Measurements from ENCODE around the gene ARL14EP.
A peak's percentile ranks its signal among the peaks of the same experiment; 100 is the strongest.

The ARL14EP gene

DNA sequence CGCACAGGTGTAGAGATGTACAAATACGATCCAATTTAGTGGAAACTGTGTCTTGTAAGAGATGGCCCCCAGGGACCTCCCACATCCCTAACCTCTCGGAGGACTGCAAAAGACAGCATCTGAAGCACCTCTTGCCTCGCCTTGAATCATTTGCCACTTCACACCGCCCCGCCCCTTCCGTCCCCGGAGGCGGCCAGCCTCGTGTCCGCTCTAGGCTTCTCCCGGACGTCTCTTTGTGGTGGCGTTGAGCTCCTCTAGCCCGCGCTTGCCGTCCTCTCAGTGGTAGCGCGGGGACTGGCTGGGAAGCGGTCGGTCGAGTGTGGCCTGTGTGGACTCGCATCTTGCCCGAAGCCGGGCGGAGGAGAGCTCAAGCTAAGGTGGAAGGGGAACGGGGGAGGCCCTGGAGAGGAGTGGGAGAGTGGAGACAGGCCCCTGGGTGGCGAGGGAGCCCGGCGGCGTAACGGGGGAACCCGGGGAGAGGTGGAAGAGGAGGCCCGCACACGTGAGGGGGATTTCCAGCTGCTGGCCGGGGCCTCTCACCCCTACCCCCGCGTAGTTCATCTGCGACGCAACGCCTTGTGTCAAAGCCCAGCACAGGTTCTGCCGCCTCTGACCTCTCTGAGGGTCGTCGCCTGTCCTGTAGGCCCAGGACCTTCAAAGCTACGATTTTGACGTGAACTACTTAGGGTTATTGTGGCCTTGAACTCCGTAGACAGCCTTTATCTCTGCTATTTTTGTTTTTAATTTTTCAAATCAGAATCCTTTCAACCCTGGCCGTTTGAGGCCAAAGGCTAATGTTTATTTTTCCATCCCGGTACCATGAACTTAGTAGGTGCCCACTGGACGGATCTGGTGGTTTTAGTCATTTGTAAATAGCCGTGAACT lies at the start of gene ARL14EP:
Gene ARL14EP (plus strand): TSS at position 279 of the 885 bp plus-strand sequence. CDS start 7,845 bp downstream, outside the sequence.
- peak; percentile 94 for DNase-seq (ENCODE audit: low spot score)

DNA sequence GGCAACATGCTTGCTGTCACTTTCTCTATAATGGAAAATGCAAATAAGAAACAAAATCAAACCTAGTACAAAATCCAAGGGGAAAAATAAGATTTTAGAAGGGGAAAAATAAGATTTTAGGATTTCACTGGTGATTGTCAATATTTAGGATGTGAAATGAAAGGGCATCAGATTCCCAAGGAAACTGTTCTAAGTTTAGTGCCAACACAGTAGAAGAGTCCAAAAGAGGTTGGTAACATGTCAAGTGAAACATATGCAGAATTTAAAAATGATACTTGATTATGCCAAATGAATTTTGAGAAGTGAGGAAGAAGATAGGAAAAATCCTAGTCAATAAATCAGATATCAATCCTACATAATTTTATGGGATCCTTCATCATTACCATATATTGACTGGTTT lies 45.7 kb upstream of the ARL14EP start:
- no peak for DNase-seq (ENCODE audit: low spot score)

DNA sequence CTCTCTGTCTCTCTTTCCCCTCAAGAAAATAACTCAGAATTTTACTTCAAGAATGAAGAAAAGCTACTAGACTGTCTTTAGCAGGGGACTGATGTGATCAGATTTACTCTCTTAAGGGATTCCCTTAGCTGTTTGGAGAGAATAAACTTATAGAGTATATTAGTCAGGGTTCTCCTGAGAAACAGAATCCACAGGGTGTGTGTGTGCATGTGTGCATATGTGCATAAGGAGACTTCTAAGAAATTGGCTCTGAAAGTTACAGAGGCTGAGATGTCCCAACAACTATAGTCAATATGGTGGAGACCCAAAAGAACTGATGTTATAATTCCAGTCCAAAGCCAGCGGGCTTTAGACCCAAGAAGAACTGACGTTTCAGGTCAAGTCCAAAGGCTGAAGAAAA lies 43.1 kb upstream of the ARL14EP start:
- DNase-seq (ENCODE audit: low spot score), result no peak

DNA sequence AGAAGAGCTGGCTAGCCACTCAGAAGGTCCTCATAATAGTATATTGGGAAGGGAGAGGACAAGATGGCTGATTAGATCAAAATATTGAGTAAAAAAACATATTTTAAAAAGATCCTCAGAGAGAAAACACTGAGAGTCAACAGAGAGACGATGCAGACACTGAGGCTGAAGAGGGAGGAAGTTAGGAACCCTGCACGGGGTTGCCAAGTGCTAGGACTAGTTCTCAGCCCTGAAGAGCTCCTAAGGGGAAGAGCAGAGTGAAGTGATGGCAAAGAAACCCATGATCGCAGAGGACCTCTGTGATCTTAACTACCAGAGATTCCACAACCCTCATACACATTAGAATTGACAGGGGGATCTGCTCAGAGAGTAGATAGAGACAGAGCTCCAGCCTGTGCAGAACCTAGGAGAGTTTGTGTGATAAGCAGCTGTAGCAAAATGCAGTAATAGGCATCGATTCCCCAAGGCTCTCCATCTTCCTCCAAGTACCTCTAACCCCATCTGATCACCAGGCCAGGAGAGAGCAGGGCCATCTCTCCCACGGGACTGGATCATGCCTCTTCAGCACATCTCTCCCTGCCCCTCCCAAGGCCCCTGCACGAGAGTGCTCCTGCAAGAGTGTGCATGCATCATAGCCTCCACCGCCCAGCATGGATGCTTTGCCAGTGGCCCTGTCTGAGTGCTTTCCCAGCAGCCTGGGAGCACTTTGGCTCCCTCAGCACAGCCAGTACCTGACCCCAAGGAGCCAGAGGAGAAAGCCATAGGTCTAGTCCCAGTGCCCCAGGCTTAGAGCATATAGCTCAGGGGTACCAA lies 41.2 kb upstream of the ARL14EP start:
- no peak for DNase-seq (ENCODE audit: low spot score)

DNA sequence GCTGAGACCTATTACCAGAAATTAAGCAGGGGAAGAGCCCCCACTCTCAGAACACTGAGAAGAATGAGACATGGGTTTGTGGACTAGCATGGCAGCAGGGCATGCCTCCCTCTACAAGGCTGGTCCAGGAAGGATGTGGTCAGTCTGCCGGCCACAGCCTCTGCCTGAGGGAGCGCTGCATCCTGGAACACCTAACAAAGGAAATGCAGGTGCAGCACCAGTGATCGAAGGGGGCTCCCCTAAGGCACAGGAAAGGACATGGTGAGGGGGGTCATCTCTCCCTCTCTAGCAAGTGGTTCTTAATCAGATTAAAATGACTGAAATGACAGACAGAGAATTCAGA lies 40.6 kb upstream of the ARL14EP start:
- DNase-seq (ENCODE audit: low spot score), result no peak

DNA sequence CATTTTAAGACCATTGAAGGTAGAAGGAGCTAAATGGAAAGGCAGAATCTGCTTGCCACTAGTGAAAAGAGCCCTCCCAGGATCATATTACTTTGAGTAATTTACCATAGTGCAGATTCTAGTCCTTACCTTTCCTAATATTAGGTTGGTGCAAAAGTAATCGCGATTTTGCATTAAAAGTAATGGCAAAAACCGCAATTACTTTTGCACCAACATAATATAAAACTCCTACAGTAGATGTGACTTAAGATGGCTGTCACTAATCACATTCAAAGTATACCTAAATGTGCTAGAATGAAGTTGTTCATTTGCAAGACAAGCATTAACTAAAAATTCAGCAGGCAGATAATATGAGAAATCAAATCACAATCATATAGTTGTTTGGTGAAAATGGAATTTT lies 38.1 kb upstream of the ARL14EP start:
- DNase-seq (ENCODE audit: low spot score), result no peak

DNA sequence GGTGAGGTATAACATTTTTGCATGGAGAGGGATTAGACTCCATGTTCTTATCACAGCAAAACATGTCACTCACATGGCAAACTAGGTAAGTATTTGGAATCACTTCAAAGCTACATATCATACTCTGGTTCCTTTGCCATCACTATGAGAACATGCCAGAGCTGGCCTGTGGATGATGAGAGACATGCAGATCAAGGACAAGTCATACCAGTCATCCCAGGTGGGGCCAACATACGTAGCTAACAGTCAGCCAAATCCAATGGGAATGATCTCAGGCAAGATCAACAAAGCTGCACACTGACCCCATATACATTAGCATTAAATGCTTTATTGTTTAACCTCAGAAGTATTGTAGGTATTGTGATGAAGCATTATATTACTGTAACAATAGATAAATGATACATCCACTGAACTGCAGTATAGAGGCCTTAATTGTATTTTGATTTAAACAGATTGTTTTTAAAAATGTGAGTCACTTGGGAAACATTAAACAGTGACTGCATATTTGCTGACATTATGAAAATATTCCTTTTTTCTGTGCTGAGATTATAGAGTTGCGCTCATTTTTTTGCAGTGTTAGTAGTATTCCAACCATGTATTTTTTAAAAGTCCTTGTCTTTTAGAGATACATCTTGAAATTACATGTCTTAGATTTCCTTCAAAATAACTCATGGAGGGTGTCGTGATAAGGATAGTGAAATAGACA lies 37.3 kb upstream of the ARL14EP start:
- DNase-seq (ENCODE audit: low spot score), result no peak

DNA sequence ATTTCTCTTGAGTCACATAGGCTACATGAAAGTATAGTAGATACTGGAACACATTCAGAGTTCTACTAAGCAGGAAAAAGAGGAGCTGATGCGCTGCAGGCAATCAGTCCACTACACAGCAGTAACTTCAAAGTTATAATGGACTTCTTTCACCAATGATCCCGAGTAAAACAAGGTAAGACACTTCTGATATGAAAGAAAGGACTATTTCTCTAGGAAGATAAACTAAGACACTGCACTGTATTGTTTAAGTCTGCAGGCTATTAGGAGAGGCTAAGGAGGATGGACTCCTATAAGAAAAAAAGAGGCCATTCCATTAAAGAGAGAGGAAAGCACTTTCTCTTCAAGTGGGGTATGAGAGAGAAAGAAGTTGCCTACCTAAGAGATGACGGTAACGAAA lies 31.6 kb upstream of the ARL14EP start:
- DNase-seq (ENCODE audit: low spot score), result no peak

DNA sequence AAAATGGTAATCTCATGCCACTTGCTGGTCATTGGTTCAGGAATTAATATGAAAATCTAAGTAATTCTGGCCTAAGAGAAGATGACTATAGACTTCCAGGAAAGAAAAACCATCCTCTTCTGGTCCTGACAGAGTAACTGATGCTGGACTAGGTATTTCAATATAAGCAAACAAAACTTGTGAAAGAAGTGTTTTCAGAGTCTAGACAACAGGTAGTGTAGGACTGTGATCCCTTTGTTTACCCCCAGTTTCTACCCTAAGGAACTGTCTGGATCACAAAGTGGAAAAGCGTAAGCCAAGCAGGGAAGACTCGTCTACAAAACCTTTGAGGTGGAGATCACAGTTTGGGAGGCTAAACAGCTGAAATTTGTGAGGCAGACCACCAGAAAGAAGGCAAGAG lies 30.4 kb upstream of the ARL14EP start:
- DNase-seq (ENCODE audit: low spot score), result no peak

DNA sequence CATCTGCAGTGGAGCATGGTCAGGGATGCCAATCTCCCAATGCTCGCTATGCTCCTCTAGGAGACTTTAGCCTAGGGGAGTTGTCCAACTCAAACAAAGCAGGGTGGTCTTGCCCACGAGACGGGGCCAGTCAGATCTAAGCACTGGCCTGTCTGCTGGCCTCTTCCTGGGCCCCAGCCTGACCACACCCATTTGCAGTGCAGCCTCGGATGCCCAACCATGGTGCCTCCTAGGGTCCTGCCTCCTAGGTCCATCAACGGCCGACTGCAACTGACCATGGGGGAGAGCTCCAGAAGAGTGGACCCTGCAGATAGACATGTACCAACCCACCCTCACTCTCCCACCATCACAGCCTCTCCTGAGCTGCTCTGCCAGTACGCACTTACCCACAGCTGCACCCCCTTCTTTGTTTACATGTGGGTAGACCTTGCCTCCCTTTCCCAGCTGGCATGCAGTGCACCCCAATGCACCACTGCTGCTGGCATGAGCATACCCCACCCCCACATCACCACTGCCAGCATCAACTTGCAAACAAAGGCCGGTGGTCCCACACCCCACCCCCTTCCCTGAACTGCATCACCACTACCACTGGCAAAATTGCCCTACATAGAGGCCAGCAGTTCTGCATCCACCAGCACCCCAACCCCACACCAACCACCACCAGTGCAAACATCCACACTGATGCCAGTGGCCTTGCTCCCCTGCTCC lies 27.6 kb upstream of the ARL14EP start:
- no peak for DNase-seq (ENCODE audit: low spot score)

DNA sequence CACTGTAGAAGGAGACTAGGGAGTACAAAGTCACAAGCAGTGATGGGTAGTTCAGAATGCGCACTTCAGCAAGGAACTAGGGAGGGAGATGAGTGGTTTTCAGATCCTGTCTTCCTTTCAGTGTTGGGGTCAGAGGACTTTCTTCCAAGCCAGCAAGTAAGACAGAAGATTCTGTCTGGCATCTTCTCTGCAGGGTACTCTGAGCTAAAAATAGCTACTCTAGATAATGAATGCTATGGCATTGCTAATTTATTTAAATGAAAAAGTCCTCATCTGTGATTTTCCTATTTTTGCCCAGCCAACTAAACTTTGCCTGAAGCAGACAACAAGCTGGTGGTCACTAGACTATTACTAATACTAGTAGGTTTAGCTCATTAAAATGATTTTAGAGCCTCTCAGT lies 18.3 kb upstream of the ARL14EP start:
- no peak for DNase-seq (ENCODE audit: low spot score)

DNA sequence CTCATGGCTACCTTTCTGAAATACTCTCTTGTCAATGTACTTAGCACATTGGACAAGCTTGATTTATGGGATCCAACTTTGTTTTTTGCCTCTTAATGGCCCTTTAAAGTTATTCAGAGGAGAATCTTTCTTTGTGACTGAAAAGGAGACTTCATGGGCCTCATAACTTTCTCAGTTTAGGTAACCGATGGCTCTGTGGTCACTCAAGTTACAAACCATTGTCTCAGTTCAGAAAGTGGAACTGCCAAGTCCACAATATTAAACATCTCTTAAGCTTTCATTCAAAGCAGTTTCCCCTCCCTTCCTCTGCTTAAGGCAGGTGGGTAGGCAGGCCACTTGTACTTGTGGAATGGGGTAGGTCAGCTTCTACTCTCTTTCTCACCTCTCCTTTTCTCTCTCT lies 12.3 kb upstream of the ARL14EP start:
- DNase-seq (ENCODE audit: low spot score), result no peak

DNA sequence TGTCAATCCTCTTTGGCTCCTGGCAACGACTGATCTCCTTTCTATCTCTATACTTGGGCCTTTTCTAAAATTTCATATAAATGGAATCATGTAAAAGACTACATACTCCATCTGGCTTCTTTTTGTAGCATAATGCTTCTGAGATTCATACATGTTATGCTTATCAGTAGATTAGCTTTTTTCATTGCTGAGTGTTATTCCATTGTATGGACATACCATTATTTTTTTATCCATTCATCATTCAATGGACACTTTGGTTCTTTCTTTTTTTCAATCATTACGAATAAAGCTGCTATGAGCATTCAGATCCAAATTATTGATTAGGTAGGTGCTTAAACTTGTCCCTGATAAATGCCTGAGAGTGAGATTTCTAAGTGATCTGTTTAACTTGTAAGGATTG lies 11.7 kb upstream of the ARL14EP start:
- no peak for DNase-seq (ENCODE audit: low spot score)

DNA sequence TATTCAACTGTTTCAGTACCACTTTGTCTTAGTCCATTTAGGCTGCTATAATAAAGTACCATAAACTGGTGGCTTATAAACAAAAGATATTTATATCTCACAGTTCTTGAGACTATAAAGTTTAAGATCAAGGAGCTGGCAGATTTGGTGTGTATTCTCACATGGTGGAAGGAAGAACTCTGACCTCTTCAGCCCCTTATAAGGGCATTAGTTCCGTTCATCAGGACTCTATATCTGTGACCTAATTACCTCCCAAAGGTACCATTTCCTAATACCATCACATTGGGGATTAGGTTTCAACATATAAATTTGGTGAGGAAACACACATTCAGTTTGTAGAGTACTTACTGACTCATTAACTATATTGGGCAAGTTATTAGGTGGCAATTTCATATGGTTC lies 10.7 kb upstream of the ARL14EP start:
- no peak for DNase-seq (ENCODE audit: low spot score)

DNA sequence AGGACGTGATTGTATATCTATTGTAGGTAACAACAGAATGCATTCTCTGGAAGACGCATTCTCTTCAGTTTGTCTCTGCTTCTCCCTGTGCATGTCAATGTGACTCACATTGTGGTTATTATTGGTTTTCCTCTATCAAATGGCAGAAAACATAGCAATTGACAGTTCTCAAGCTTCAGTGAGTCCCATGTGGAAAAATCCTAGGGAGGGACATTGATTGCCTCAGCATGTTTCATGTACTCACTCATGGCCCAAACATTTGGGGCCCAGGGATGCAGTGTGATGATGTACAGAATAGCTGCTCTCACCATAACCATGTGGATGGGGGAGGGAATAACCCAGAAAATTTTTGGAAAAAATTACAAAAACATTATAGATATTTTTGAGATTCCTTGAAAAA lies 9.3 kb upstream of the ARL14EP start:
- DNase-seq (ENCODE audit: low spot score), result no peak

DNA sequence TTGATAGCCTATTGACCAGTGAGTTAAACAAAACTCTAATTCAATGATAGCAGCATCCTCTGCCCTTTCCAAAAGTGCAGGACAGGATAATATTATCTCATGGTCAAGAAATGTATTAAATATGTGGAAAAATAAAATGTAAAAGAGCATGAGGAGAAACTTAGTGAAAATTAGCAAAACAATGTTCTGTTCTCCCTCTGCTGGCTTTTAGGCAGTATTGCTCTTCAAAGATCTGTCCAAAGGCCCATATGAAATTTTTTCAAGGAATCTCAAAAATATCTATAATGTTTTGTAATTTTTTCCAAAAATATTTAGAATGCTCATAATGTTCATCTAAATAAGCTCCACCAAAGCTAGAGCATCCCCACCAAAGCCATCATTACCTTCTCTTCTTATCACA lies 8.3 kb upstream of the ARL14EP start:
- DNase-seq (ENCODE audit: low spot score), result no peak

DNA sequence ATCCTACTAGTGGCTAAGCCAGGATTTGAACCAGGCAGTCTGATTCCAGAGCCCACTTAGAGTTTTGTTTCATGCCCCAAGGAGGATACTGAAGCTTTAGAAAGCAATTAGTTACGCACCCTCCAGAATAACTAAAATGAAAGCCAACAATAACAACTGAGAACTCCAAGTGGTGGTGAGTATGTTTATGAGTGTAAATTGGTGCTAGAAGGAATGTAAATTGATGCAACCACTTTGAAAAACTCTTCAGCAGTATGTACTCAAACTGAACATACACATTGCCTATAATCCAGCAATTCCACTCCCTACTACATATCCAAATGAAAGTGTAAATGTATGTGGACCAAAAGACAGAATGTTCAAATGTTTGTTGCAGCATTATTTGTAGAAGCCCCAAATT lies 6.7 kb upstream of the ARL14EP start:
- DNase-seq (ENCODE audit: low spot score), result no peak

DNA sequence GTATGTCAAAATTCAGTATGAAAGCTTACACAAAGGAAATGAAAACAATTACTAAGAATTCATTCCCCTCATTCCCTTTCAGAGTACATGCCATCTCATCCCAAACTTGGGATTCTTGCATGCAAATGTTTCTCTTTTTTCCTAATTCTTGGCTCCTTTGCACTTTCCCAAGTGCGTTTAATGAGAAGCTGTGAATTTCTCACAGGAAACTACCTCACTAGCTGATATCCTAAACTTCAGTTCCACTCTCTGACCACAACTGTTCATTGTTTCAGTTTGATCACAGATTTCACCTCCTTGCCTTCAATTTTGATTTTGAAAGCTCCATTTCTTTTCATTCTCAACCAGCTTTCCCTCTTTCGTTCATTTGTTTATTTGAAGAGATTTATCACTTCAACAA lies 5.9 kb upstream of the ARL14EP start:
- no peak for DNase-seq (ENCODE audit: low spot score)

DNA sequence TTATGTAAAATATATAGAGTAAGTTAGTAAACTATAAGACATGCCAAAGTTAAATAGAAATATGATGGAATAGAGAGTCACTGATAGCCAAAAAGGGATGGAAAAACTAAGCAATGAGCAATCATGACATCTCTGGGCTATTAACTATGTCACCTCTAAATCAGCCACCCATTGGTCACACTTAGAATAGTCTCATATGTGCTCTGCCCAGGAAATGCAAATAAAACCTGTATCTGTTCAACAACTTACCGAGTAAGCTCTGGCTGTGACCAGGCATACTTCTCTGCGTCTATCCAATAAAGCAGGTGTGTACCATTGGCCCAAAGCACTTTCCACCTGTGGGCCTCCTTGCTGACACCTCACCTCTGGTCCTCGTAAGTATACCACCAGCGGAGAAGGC lies 1.6 kb upstream of the ARL14EP start:
- DNase-seq (ENCODE audit: low spot score), result no peak

DNA sequence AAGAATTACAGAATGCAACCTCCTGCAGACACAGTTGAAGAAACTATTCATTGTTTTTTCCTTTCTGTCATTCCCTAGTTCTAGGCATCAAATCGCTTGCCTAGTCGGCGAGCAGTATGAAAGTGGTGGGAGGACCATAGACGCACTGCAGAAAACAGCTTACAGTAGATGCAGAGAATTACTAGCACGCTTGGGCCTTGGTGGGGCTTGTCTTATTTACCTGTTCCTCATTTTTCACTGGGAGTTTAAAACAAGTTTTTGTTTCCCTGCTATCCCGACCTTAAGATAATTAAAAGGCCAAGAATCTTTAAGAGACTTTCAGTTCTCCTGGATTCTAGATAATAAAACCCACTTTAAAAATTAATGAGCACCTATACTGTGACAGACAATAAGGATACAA lies 713 bp upstream of the ARL14EP start:
- DNase-seq (ENCODE audit: low spot score), result no peak

DNA sequence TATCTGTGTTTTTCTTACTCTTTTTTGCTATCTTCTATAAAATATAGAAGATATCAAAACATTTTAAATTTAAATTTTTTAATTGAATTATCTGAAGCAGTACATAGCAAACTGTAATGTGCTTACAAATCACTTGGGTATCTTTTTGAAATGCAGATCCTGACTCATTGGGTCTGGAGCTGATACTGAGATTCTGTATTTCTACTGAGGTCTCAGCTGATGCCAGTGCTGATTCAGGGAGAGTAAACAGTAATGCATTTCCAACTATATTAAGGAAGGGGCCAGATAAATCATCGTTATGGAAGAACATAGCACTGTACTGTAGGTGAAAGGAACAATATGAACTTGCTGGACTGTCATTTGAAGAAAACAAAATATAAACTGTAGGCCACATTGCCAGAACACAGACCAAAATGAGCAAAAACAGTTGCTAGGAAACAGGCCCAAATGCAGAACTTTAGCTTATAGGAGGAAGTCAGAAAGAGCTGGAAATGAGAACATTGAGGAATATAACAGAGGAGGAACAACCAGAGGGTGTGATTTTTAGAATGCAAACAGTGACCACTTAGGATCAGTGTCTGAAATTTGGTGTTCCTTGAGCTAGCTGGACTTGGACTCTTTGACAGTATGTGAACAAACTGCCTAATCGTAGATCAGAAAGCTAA lies 3.3 kb downstream of the ARL14EP start:
- peak; percentile 50 for DNase-seq (ENCODE audit: low spot score)

DNA sequence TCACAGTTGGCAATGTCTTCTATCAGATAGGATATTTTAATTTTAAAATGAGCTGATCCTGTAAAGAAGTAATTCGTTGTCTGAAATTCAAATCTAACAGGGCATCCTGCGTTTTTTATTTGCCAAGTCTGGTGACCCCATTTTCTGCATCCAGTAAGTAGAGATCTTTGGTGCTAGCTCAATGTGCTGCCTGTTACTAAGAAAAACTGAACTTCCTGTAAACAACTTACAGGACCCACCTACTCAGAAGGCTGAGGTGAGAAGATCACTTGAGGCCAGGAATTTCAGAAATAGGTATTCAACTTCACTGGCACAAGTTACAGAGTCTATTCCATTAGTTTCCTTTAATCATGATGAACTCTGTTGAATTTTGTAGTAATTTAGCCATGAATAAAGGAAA lies 4.0 kb downstream of the ARL14EP start:
- no peak for DNase-seq (ENCODE audit: low spot score)
